ENCODE results near the gene RHOT1. TPM values are rescaled to one million over a fixed set of nuclear protein-coding genes. Genes with fewer than 3 reads are reported as not detected.
"Not testable (repeated sequence)": the region's sequence is repeated elsewhere in the genome, so short reads cannot be mapped to it uniquely, and the experiment has no call there.

The RHOT1 gene
- total RNA-seq, 1 experiment from 2014 or later, result 22.3 TPM

DNA sequence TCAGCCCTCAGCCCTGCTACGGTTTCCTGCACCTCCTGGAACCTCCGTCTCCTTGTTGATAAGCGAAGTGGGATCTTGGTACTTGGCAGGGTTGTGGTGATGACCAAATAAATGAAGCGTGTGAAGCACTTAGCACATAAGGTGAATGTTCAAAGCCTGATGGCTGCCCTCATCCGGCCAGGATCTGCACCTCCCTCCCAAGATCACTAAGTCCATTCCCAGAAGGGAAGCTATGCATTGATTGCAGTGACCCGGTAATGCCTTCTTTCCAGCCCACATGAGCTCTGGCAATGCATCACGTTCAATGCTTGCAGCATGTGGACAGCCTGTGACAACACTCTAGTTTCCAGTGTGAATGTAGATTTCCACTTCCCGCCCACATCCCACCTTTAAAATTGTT lies 24.9 kb upstream of the RHOT1 start:
- no peak for DNase-seq
- Histone ChIP-seq H3K4me3 (ENCODE audit: low read length) (no peak overlapping the region), H3K36me3 (ENCODE audit: low read depth, low read length) (no peaks in the 10 kb centered on the region), H3K27ac (ENCODE audit: low read length) (no peak overlapping the region), H3F3A (ENCODE audit: low read length, unreplicated experiment) (no peaks in the 10 kb centered on the region), H4K20me1 (ENCODE audit: low read length) (no peaks in the 10 kb centered on the region), H3K27me3 (ENCODE audit: low read length) (no peaks in the 10 kb centered on the region), H3K9ac (ENCODE audit: low read length) (no peak overlapping the region), H3K4me1 (ENCODE audit: insufficient read depth, low read length) (no peaks in the 10 kb centered on the region), H3K4me2 (ENCODE audit: low read length) (no peak overlapping the region), H3K9me2 (replicated peaks; ENCODE audit: low read length) (no peaks in the 10 kb centered on the region), H3K9me3 (ENCODE audit: low read length) (no peaks in the 10 kb centered on the region), H3K79me2 (ENCODE audit: low read length) (no peaks in the 10 kb centered on the region), H2AFZ (ENCODE audit: low read length) (no peak overlapping the region)
- CTCF ChIA-PET, result no interaction called here
- POLR2A ChIA-PET (ENCODE audit: unreplicated experiment), result no interaction called here
- BruUV-seq (replicated peaks), result no TSS peak
- no peak for ATAC-seq
- intact Hi-C loops (cut with micrococcal nuclease), result no loop called here
- TF ChIP-seq EZH2phosphoT487 (IDR thresholded peaks at IDR 0.05; ENCODE audit: borderline replicate concordance, low read length), result no peak
- TF ChIP-seq, protein P1, sequence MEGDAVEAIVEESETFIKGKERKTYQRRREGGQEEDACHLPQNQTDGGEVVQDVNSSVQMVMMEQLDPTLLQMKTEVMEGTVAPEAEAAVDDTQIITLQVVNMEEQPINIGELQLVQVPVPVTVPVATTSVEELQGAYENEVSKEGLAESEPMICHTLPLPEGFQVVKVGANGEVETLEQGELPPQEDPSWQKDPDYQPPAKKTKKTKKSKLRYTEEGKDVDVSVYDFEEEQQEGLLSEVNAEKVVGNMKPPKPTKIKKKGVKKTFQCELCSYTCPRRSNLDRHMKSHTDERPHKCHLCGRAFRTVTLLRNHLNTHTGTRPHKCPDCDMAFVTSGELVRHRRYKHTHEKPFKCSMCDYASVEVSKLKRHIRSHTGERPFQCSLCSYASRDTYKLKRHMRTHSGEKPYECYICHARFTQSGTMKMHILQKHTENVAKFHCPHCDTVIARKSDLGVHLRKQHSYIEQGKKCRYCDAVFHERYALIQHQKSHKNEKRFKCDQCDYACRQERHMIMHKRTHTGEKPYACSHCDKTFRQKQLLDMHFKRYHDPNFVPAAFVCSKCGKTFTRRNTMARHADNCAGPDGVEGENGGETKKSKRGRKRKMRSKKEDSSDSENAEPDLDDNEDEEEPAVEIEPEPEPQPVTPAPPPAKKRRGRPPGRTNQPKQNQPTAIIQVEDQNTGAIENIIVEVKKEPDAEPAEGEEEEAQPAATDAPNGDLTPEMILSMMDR (conservative IDR thresholded peaks at IDR 0.05; ENCODE audit: low read depth, low read length), result no peak
- no peak for TF ChIP-seq EZH2 (IDR thresholded peaks at IDR 0.05; ENCODE audit: low read length, unreplicated experiment)

GRCh38 chr17:32118088-32118487 lies 24.2 kb upstream of the RHOT1 start:
- H2AFZ ChIP-seq (ENCODE audit: low read length); DNase-seq; H3K4me1 ChIP-seq (ENCODE audit: insufficient read depth, low read length); BruUV-seq (replicated peaks); H4K20me1 ChIP-seq (ENCODE audit: low read length); H3K9ac ChIP-seq (ENCODE audit: low read length); H3K9me2 ChIP-seq (replicated peaks; ENCODE audit: low read length); H3K4me2 ChIP-seq (ENCODE audit: low read length); H3K27me3 ChIP-seq (ENCODE audit: low read length); H3K4me3 ChIP-seq (ENCODE audit: low read length); H3K36me3 ChIP-seq (ENCODE audit: low read depth, low read length); intact Hi-C loops (cut with micrococcal nuclease); H3F3A ChIP-seq (ENCODE audit: low read length, unreplicated experiment); CTCF ChIA-PET; H3K79me2 ChIP-seq (ENCODE audit: low read length); H3K27ac ChIP-seq (ENCODE audit: low read length); POLR2A ChIA-PET (ENCODE audit: unreplicated experiment); H3K9me3 ChIP-seq (ENCODE audit: low read length); ATAC-seq: not testable (repeated sequence)

DNA sequence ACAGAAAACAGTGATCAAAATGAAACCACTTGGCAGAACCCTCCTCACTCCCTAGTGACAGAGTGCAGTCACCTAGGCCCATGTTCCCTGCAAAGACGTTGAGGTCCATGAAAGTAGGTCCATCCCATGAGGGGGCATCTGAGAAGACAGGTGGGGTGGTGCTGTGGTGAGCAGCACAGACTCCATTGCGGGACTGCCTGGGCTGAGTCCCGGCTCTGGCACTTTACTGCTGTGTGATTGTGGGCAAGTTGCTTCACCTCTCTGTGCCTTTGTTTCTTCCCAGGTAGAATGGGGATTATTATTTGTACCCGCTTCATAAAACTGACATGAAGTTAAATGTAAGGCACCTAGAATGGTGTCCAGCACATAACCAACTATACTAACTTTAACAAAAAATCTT lies 23.5 kb upstream of the RHOT1 start:
- Histone ChIP-seq H3K9me3 (ENCODE audit: low read length) (no peaks in the 10 kb centered on the region), H3K4me2 (ENCODE audit: low read length) (no peak overlapping the region), H2AFZ (ENCODE audit: low read length) (no peak overlapping the region), H3K79me2 (ENCODE audit: low read length) (no peaks in the 10 kb centered on the region), H3K36me3 (ENCODE audit: low read depth, low read length) (no peaks in the 10 kb centered on the region), H3F3A (ENCODE audit: low read length, unreplicated experiment) (no peaks in the 10 kb centered on the region), H4K20me1 (ENCODE audit: low read length) (no peaks in the 10 kb centered on the region), H3K9me2 (replicated peaks; ENCODE audit: low read length) (no peaks in the 10 kb centered on the region), H3K27me3 (ENCODE audit: low read length) (no peaks in the 10 kb centered on the region), H3K9ac (ENCODE audit: low read length) (no peak overlapping the region), H3K4me3 (ENCODE audit: low read length) (no peak overlapping the region), H3K4me1 (ENCODE audit: insufficient read depth, low read length) (no peaks in the 10 kb centered on the region), H3K27ac (ENCODE audit: low read length) (no peak overlapping the region)
- no peak for DNase-seq
- TF ChIP-seq EZH2 (IDR thresholded peaks at IDR 0.05; ENCODE audit: low read length, unreplicated experiment) (no peak), EZH2phosphoT487 (IDR thresholded peaks at IDR 0.05; ENCODE audit: borderline replicate concordance, low read length) (no peak)
- TF ChIP-seq, protein P1 (conservative IDR thresholded peaks at IDR 0.05; ENCODE audit: low read depth, low read length), result no peak
- no peak for ATAC-seq
- ChIA-PET POLR2A (ENCODE audit: unreplicated experiment) (no interaction called here), CTCF (no interaction called here)
- BruUV-seq (replicated peaks), result no TSS peak
- intact Hi-C loops (cut with micrococcal nuclease), result no loop called here
